Skin of body (tissue), 2 donors: Measurements from ENCODE around the gene RBMX. TPM values are rescaled to one million over a fixed set of nuclear protein-coding genes. Genes with fewer than 3 reads are reported as not detected.
"Not testable (repeated sequence)": the region's sequence is repeated elsewhere in the genome, so short reads cannot be mapped to it uniquely, and the experiment has no call there.

Experiments used
- DNase-seq: peaks from one replicate; lab custom pipeline; 2025; lab: John Stamatoyannopoulos, UW
- total RNA-seq: library from RNA; depleted of rRNA; stranded (reverse); fragments of >200 nt; gene quantifications from one replicate; pipeline ENCODE4 v1.2.3, GENCODE V29; 2014

Gene RBMX
- total RNA-seq: 169 TPM

DNA sequence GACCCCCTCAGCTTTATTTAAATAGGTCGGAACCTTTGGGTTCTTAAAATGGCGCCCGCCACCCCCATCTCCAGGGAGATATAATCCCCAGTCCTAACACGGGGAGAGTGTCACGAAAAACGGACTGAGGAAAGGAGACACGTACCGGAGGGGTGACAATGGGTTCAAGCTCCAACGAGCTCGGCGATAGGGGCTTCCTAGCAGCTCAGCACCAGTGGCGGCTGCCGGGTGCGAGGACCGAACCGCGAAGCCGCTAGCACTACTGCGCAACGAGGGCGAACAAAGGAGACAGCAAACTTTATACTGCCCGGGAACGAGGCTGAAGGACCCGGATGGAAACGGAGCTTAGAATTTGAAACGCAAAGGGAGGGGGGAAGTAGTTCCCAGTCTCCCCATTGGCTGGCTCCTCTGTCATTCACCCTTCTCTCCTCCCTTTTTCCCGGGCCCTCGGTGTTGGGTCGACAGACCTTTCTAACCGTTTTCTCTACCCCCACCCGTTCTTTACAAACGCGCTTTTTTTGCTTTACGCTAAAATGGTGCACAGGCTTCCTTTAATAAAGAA, at the start of gene RBMX:
Gene RBMX, minus strand, starts transcription at position 274 of the 562 bp plus-strand sequence. CDS start 1,298 bp downstream, outside the sequence.
- peak; percentile 97 for DNase-seq

DNA sequence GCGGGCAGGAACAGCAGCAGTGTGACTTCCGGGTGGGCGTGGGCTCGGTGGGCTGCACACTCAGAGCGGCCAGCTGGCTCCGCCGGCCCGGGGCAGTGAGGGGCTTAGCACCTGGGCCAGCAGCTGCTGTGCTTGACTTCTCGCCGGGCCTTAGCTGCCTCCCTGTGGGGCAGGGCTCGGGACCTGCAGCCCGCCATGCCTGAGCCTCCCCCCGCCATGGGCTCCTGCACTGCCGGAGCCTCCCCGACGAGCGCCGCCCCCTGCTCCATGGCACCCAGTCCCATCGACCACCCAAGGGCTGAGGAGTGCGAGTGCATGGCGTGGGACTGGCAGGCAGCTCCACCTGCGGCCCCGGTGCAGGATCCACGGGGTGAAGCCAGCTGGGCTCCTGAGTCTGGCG, 40.9 kb upstream of the RBMX start:
- not testable (repeated sequence) for DNase-seq

DNA sequence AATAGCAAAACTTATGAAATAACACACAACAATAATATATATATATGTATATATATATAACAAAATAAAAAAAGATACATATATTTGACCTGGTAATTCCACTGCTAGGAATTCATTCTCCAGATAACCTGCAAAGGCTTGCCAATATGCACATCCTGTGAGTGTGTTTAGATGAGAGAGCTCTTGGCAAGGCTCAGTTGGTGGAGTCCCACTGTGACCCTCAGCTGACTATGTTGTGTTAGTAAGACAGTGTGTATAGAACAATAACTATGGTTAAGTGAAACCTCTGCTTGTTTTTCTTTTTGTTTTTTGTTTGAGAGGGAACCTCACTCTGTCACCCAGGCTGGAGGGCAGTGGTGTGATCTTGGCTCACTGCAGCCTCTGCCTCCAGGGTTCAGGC, 39.5 kb upstream of the RBMX start:
- no peak for DNase-seq

DNA sequence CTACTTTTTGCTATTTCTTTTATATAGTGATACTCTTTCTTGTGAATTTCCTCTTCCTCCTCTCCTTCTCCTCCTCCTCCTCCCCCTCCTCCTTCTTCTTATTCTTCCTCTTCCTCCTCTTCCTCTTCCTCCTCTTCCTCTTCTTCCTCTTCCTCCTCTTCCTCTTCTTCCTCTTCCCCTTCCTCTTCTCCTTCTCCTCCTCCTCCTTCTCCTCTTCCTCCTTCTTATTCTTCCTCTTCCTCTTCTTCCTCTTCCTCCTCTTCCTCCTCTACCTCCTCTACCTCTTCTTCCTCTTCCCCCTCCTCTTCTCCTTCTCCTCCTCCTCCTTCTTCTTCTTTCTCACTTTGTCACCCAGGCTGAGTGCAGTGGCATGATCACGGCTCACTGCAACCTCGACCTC, 36.3 kb upstream of the RBMX start:
- DNase-seq: no peak

DNA sequence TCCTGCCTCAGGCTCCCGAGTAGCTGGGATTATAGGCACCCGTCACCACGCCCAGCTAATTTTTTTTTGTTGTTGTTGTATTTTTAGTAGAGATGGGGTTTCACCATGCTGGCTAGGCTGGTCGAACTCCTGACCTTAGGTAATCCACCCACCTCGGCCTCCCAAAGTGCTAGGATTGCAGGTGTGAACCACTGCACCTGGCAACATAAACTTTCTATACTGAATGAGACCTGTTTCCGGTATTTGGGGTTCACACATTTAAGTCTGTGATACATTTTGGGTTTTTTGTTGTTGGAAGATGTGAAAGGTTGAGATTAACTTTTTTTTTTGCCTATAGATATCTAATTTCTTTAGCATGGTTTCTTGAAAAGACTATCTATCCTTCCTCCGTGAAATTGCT, 31.1 kb upstream of the RBMX start:
- DNase-seq: not testable (repeated sequence)

DNA sequence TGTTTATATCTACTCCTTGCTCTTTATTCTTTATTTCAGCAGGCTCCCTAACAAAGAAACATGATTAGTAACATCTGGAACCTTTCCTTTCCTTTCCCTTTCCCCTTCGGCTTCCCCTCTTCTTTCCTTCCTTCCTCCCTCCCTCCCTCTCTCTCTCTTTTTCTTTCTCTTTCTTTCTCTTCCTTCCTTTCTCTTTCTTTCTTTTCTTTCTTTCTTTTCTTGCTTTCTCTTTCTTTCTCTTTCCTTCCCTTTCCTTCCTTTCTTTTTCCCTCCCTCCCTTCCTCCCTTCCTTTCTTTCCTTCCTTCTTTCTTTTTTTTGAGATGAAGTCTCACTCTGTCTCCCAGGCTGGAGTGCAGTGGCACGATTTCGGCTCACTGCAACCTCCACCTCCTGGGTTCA, 30.7 kb upstream of the RBMX start:
- DNase-seq: no peak

DNA sequence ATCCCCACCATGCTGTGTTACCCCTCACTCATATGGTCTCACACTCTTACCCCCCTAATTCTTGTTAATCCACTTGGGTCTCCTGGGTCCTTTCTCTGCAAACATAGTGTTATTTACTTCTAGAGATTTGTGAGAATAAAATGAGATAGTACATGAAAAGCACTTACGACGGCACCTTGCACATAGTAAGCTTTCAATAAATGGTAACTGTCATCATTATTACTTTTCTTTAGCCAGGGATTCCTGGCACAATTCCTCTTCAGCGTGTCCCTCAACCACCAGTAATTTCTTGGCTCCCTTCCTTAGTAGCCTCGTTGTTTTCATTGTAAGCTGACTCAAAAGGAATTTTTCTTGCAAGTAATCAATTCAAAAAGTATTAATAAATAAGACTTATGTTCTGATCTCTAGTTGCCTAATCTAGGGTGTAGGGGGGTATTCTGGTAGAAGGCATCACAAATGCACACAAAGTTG, 30.1 kb upstream of the RBMX start:
- DNase-seq: no peak

DNA sequence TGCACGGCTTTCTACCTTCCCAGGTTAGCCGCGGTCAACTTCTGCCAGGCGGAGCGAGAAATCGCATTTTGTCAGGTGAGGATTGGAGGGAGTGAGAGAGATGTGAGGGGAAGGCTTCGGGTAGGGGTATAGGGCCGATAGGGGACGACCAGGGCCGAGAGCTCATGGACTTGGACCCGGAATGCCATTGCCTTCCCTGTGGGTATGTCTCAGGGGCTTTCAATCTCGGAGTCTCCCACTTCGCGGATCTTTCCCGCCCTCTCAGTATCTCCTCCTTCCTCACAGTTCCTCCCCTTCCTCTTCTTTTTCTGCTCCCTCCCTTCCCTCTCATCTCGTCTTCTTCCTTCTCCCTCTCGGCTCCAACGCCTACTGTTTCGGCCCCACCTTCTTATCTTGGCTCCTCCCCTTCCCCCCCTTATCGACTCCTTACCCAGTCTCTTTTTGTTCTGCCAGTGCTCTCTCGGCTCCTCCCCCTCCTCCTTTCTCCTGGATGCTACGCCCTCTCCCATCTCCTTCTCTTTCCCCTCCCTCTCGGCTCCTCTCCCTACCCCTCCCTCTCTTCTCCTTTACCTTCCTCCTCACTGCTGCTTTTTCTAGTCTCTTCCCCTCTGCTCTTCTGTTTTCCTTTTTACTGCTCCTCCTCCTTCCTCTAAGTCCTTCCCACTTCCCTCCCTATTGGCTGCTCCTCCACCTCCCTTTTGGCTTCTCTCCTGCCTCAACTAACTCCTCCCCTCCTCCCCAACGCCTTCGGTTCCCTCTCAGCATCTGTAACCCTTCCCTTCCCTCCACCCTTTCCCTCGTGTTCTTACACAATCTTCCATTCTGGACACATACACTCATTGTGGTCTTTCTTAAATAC, 29.4 kb upstream of the RBMX start:
- peak; percentile 98 for DNase-seq

DNA sequence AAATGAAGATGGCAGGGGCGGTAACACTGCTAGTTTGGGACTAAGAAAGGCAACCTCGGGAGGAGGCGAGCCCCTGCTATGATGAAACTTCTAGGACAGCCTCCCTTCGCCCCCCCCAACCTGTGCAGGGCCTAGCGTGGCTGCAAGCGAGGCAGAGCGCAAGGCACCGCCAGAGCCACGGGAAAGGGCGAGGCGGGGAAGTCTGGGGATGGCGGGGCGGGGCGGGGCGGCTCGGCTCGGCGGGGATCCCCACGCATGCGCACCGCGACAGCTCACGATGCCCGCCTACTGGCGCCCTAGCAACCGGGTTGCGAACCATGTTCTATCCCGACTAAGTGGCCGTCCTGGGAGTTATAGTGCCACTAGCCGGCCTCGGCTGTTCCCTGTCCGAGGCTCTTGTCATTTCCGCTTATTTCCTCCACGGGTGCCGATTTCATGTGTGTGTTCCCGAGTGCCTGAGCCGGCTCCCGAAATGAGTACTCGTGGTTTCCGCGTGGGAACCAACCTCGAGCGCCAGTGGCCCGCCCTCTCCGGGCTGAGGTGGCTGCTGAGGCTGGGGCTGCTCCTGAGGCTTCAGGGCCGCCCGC, 28.7 kb upstream of the RBMX start:
- DNase-seq: peak; percentile 69

DNA sequence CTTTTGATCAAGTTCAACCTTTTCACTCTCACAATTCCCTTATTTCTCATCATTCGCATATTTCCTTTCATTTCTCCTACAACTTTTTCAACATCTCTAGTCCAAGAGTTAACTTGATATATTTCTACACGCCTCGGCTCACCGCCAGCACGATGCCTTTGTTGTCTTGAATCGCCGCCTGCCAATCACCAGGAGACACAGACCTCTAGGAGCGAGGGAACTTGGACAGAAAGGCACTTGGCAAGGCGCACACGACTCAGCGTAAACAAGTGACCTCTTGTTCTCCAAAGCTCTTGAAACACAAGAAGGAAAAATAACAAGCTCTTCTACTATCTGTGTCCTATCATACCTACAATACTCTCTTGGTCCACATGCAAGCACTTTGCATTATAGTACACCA, 27.1 kb upstream of the RBMX start:
- DNase-seq: no peak

DNA sequence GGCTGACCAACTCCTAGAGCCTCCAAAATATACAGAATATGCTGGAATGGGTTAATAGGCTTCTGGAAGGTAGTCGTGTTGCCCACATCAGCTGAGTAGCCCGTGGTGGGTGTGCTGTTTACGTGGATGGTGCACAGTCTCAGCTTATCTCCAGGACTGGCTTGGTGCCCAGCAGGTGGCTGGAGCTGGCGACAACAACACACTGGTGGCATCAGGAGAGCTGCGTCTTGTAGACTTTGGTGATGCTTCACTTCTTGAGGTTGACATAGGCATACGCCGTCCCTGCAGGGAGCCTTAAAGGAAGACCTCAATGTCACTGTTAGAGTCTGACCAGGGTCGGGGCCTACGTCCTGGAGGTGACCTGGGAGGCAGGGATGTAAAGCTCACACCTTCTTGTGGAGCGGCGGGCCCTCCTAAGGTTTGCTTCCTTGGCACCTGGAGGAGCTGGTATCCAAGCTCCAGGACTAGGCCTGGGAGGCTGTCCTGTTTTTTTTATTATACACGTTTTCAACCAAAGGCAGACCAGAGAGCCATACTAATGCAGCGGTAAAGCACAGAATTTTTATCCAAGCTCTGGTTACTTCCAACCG, 26.5 kb upstream of the RBMX start:
- no peak for DNase-seq

DNA sequence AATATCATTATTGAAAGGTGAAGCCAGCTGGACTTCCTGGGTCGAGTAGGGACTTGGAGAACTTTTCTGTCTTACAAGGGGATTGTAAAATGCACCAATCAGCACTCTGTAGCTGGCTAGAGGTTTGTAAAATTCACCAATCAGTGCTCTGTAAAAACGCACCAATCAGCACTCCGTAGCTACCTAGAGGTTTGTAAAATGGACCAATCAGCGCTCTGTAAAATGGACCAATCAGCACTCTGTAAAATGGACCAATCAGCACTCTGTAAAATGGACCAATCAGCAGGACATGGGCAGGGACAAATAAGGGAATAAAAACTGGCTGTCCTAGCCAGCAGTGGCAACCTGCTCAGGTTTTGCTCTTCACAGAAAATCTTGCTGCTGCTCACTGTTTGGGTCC, 23.5 kb upstream of the RBMX start:
- DNase-seq: not testable (repeated sequence)

DNA sequence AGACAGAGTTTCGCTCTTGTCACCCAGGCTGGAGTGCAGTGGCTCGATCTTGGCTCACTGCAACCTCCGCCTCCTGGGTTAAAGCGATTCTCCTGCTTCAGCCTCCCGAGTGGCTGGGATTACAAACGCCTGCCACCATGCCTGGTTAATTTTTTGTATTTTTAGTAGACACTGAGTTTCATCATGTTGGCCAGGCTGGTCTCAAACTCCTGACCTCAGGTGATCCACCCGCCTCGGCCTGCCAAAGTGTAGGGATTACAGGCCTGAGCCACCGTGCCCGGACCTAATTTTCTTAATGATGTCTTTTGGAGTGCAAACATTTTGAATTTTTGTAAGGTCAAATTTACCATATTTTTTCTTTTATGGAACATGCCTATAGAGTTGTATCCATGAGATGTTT, 19.5 kb upstream of the RBMX start:
- not testable (repeated sequence) for DNase-seq

DNA sequence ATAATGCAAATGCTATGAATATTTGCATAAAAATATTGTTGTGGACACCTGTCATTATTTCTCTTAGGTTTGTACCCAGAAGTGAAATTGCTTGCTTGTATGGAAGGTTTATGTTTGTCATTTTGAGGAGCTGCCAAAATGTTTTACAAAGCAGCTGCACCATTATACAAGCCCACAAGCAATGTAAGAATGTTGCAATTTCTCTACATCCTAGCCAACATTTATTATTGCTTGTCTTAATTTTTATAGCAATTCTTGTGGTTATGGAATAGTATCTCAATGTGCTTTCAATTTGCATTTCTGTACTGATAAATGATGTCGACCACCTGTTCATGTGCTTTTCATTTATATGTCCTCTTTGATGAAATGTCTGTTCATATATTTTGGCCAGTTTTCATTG, 18.7 kb upstream of the RBMX start:
- DNase-seq: no peak

DNA sequence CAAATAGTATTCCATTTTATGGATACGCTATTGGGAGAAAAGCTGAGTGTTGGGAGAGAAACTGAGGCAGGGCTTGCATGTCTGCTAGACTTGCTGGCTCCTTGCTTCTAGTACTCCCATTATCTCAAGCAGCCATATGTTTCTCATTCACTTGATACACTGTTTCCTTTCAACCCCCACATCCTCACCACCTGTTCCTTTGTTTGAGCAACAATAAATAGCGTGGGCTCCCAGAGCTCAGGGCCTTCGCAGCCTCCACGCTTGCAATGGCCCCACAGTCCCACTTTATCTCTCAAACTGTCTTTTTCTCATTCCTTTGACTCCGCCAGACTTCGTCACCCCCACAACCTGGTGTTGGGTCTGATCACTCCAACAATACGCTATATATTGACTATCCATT, 18.2 kb upstream of the RBMX start:
- DNase-seq: not testable (repeated sequence)

DNA sequence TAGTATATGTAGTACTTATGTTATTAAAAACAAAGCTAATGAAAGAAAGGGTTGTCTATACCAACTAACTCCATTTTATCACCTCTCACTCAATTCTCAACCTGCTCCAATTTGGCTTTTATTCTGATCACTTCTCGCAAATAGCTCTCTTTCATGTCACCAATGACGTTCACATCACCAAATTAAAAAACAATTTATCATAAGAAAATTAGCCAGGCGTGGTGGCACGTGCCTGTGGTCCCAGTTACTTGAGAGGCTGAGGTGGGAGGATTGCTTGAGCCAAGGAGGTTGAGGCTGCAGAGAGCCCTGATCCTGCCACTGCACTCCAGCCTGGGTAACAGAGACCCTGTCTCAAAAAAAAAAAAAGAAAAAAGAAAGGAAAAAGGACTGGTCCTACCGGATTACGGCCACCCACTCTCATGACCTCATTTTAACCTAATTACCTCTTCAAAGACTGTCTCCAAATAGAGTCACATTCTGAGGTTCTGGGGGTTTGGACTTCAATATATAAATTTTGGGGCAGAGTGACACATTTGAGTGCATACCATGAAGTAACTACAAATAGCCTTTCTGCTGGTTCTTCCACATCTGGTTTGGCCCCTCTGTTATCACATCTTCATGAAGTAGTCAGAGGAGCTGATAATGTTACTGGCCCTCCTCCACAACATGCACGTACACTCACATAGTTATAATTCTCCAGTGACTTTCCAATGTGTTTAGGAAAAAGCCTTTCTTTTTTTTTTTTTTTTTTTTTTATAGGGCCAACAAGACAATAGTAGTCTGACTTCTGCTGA, 15.8 kb upstream of the RBMX start:
- DNase-seq: peak; percentile 12

DNA sequence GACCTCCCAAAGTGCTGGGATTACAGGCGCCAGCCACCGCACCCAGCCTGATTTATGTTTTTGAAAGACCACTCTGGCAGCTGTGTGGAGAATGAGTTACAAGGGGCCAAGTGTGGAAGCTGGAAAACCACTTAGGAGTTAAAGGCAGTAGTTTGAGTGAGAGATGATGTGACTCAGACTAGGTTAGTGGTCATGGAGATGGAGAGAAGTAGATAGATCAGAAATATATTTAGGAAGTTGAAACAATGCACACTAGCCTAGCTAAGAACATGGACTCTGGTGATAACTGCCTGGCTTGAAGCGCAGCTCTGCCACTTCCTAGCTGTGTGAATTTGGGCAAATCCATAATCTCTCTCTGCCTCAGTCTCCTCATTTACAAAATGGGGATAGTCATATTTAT, 11.9 kb upstream of the RBMX start:
- DNase-seq: no peak

DNA sequence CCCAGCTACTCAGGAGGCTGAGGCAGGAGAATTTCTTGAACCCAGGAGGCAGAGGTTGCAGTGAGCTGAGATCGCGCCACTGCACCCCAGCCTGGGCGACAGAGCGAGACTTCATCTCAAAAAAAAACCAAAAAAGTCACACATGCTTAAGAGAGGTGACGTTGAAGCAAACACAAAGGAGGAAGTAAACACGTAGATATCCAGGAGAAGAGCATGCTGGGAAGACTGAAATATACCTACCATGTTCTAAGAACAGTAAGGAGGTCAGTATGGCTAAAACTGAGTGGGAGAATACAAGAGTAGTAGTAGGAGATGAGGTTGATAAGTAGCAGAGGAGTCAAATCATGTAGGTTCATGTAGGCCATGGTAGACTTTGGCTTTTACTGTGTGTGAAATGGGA, 10.1 kb upstream of the RBMX start:
- not testable (repeated sequence) for DNase-seq

DNA sequence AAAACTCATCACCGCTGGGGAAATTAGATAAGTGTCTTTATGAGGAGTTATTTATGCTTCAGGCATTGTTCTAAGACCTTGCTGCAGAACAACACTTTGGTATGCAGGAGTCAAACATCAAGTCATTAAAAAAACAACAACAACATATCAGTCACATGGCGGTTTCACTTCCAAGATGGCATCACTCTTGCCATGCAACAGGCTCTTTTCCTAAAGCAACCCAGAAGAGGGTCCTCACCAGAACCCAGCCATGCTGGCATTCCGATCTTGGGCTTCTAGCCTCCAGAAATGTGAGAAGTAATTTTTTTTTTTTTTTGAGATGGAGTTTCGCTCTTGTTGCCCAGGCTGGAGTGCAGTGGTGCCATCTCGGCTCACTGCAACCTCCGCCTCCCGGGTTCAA, 8.7 kb upstream of the RBMX start:
- no peak for DNase-seq

DNA sequence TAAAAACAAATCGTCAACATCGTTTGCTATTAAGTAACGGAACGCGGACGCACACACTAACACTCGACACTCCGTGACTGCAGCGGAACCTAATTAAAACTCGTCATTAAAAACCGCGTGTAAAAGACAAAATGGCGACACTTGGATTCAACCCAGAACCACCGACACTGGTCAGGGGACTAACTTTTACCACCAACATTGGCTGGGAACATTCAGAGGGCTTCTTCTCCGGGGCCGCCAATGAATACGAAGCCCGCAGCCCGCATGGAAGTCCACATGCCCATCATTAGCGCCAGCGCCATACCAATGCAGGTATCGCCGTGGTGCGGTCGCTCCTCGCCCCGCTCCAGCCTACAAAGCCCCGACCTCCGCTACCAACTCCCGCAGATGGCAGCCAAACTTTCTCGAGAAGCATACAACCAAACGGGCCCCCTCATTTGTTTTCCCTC, 498 bp downstream of the RBMX start:
- no peak for DNase-seq

DNA sequence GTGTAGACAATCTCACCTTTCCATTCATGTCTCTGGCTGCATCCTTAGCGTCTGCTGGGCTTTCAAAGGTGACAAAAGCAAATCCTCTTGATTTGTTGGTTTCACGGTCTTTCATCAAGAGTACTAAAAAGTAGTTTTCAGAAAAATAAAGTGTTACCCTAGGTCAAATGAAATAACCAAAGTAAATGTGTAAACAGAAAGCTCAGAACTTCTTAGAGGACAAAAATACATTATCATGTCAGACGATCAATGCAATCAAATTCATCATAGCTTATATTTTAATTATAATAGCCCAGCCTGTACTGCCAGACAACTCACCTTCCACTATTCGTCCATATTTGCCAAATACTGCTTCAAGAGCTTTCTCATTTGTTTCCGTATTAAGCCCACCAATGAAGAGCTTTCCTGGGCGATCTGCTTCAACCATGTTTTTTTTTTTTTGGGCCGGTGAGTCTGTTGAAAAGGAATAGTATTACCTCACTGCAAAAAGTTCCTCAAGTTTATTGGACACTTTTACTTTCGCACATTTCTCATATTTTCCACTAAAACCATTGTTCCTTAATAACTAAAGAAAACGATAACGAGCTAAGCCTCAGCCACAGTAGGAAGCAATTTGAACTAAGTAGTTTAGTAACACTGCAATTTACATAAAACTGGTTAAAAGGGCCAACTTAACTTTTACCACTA, 1.4 kb downstream of the RBMX start:
- DNase-seq: no peak
